Islet of Langerhans (tissue), 1 donor: ENCODE measurements around the gene MYO18B.

Source experiments
- FAIRE-seq: peaks from one replicate; lab custom pipeline; 2011; peaks lifted over from hg19 to GRCh38; lab: Jason Lieb, UNC

MYO18B gene

GRCh38 chr22:25824828-25825423 is 82.9 kb downstream of the MYO18B start:
- FAIRE-seq, result no peak

- FAIRE-seq, result peak; percentile 64
Observed at GRCh38 chr22:25827415-25827814, 85.4 kb downstream of the MYO18B start.

DNA sequence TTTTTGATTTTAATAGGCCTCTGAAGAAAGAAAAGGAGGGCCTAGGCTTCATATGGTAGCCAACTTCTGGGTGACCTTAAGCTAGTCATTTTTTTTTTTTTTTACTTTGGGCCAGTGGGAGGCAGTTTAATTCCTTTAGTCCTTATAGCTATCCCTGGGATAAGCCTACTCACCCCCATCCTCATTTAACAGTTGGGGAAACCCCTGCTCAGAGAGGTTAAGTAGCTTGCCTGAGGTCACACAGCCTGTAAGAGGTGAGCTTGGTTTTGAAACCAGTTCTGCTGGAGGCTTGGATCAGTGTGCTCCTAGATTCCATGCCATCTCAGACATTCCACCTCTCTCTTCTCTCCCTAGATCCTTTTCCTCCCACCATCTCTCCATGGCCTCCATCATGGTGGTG is 86.4 kb downstream of the MYO18B start:
- FAIRE-seq, result no peak

GRCh38 chr22:25829237-25829636 is 87.2 kb downstream of the MYO18B start:
- no peak for FAIRE-seq

GRCh38 chr22:25829808-25830777 is 88.1 kb downstream of the MYO18B start:
- FAIRE-seq, result no peak

DNA sequence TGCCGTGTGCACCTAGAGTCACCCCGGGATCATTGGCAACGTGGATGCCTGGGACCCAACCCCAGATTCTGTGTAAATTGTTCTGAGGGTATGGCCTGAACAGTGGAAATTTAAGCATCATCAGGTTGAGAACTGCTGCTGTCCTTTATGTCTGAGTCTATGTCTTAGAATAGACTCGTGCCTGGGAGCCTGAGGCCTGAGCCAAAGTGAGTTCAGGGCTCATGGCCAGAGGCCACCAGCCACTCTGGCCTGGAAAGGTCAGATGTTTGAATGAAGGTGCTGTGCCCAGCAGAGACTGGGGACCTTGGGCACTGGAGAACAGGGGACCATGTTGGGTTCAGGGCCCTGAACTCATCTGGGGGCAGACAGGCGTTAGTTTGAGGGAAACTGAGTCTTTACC is 91.1 kb downstream of the MYO18B start:
- no peak for FAIRE-seq

- FAIRE-seq, result no peak
Observed at GRCh38 chr22:25833676-25834075, 91.7 kb downstream of the MYO18B start.

DNA sequence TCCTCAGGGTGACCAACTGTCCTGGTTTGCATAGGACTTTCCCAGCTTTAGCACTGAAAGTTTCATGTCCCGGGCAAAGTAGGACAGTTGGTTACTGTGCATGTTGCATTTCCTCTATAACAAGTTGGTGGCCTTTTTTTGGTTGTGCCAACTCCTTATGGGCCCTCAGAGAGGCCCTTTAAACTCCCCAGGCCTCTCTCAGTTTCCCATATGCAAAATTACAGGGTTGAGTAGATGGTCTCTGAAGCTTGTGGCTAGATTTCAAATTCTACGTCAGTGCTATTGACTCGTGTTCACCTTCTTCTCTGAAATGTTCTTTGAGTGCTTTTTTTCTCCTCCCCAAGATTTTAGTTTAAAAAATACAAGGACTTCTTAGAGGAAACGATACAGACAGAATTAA is 92.5 kb downstream of the MYO18B start:
- no peak for FAIRE-seq

DNA sequence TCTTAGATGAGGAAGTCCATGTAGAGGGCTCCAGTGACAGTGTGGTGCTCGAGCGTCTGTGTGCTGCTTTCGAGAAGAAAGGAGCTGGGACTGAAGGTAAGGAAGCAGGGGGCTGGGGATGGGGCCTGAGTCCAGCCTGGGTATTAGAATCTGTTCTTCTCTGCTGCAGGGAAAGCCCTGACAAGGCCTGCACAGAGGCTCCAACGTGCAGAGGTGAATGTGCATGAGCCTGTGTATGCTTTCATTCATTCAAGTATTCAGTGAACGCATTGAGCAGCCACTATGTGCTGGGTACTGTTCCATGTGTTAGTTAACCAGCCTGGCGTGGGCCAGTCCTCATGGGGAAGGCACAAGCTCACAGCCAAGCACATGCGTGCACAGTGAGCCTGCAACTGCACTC is 93.4 kb downstream of the MYO18B start:
- FAIRE-seq, result no peak

- FAIRE-seq, result no peak
Observed at GRCh38 chr22:25837288-25837900, 95.4 kb downstream of the MYO18B start.

- FAIRE-seq, result no peak
Observed at GRCh38 chr22:25838960-25839741, 97.2 kb downstream of the MYO18B start.

DNA sequence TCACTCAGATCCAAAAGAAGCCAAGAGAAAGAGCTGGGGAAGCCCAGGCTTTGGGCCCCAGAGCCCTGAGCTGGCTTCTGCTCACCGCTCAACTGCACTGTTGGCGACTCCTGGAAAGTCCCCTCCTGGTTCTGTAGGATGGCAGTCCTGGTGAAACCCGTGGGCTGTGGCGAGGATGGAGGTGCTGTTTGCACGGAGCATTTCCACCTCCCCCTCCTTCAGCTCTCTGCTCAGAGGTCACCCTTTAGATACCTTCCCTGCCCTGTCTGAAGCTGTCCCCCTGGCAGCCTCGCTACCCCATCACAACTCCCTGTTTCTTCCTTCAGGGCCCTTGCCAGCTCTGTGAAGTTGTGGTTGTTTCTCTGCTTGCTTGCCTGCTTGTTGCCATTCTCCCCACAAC is 97.8 kb downstream of the MYO18B start:
- FAIRE-seq, result no peak

DNA sequence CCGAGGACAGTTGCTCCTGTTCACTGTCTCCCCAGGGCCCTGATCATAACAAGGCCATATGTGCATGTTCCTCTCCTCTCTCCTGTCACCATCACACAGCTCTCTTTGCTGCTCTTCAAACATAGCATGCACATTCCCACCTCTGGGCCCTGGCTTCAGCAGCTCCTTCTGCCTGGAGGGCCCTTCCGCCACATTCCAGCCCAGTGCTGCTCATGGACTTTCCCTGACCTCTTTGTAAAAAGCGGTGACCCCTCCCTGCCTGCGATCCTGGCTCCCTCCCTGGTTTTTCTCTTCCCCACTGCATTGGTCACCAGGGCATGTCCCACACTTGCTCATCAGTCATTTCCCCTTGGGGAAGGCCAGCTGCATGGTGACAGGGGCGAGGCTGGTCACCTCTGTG is 98.2 kb downstream of the MYO18B start:
- no peak for FAIRE-seq

DNA sequence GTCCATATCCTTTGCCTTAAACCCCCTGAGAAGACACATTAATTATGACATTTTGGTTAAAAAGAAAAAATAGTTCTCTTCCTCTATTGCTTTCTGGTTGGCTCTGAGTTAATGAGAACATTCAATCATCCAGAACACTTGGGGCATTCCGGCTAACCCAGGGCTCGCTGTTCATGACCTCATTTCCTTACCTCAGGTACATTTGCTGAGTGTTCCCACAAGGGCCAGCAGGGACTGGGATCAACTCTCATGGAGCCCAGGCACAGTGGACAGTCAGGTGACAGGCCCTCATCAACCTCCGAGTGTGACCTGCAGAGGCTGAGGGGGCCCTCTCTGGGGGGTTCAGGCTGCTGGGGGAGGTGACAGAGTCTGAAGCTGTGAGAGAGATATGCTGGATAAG is 98.9 kb downstream of the MYO18B start:
- no peak for FAIRE-seq

GRCh38 chr22:25841775-25842174 is 99.8 kb downstream of the MYO18B start:
- FAIRE-seq, result no peak

DNA sequence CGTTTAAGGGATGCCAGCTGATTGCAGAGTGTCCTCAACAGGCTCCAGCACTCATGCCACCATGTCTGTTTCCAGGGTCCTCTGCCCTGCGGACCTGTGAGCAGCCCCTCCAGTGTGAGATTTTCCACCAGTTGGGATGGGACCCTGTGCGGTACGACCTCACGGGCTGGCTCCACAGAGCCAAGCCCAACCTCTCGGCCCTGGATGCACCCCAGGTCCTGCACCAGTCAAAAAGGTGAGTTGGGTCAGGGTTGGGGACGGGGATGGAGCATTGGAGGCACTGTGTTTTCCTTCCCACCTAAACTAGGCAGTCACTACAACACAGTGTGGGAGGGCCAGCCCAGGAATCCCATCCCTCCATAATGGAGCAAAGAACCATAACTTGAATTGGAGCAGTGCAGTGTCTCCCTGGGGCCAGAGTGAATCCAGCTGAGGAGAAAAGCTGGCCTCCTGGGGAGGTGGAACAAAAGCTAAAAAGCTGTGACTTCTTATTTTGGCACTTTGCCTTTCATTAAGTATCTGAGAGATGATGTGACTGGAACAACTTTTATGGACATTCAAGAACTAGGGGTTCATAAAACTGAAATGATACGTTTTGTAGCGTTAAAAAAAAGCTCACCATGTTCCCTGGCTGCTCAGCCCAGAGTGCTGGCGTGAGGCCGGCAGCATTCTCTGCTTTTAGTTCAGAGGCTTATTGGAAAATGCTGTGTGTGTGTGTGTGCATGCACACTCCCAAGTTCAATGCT is 101.8 kb downstream of the MYO18B start:
- no peak for FAIRE-seq

- FAIRE-seq, result no peak
Observed at GRCh38 chr22:25844601-25845000, 102.6 kb downstream of the MYO18B start.

- FAIRE-seq, result no peak
Observed at GRCh38 chr22:25845985-25846745, 104.2 kb downstream of the MYO18B start.

- FAIRE-seq, result no peak
Observed at GRCh38 chr22:25847451-25847850, 105.5 kb downstream of the MYO18B start.

- no peak for FAIRE-seq
Observed at GRCh38 chr22:25848954-25849353, 107.0 kb downstream of the MYO18B start.

DNA sequence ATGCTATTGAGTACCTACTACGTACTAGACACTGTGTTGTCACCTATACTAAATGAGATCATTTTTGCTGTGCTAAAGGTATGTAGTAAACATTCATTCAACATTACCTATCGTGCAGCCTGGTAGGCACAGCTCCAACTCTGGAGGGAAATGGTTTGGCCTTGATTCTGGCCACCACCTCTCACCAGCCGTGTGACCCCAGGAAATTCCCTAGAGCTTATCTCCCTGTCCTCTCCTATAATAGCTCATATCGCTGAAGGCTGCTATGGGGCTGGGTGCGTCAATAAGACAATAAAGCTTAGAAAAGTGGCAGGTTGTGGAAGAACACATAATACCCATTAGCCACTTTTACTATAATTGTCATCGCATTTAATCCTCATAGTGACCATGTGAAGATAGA is 107.5 kb downstream of the MYO18B start:
- no peak for FAIRE-seq
